Neutrophil (primary cell): ENCODE data around the gene RAET1G.
"Not testable (repeated sequence)": the region's sequence is repeated elsewhere in the genome, so short reads cannot be mapped to it uniquely, and the experiment has no call there.

Source experiments
- H3K27ac ChIP-seq: fragments of 200-600 bp; sonication (generic); 2 replicates; pipeline ENCODE4 v1.5.1; 2016; ENCODE audit warnings: mild to moderate bottlenecking, moderate library complexity
- H3K27me3 ChIP-seq: fragments of 200-600 bp; sonication (generic); 2 replicates; pipeline ENCODE4 v1.6.0; 2016; ENCODE audit warnings: mild to moderate bottlenecking
- H3K36me3 ChIP-seq: fragments of 200-600 bp; sonication (generic); 2 replicates; pipeline ENCODE4 v1.5.1; 2017
- H3K4me1 ChIP-seq, 2 experiments: fragments of 200-600 bp in 1 of 2; sonication (generic) in 1 of 2; 1 replicate in 1 of 2; 2 replicates in 1 of 2; pipeline versions ENCODE4 v1.5.1 to v1.6.1; 2013 to 2016; ENCODE audit warnings: low read depth in 1 of 2, low read length in 1 of 2, mild to moderate bottlenecking in 1 of 2, moderate library complexity in 1 of 2; ENCODE audit not compliant: control insufficient read depth in 1 of 2, insufficient read depth in 1 of 2
- H3K4me3 ChIP-seq, 2 experiments: fragments of 200-600 bp in 1 of 2; sonication (generic) in 1 of 2; 1 replicate in 1 of 2; 2 replicates in 1 of 2; pipeline ENCODE4 v1.5.1; 2013 to 2016; ENCODE audit warnings: low read depth in 1 of 2, low read length in 1 of 2, mild to moderate bottlenecking in 1 of 2, moderate library complexity in 1 of 2
- H3K9me3 ChIP-seq: fragments of 200-600 bp; sonication (generic); 2 replicates; pipeline ENCODE4 v1.5.1; 2016
- CTCF ChIP-seq: fragments of 200-600 bp; sonication (generic); IDR thresholded peaks from 2 replicates; pipeline ENCODE4 v1.5.1; 2016; ENCODE audit warnings: antibody characterized with exemption

Gene RAET1G

GRCh38 chr6:149960488-149960887 is 37.6 kb upstream of the RAET1G start:
- Histone ChIP-seq H3K4me1 (peaks cover 17 to 21% of the 10 kb centered on the region in 2 experiments), H3K4me3 (no peak overlapping the region), H3K27me3 (peaks cover 98% of the 10 kb centered on the region), H3K36me3 (no peaks in the 10 kb centered on the region), H3K27ac (no peak overlapping the region), H3K9me3 (no peaks in the 10 kb centered on the region)
- no peak for TF ChIP-seq CTCF

- H3K27ac ChIP-seq, H3K36me3 ChIP-seq, H3K9me3 ChIP-seq, H3K4me3 ChIP-seq: not testable (repeated sequence)
- peaks cover 98% of the 10 kb centered on the region for H3K27me3 ChIP-seq
- H3K4me1 ChIP-seq: peaks cover 16 to 17% of the 10 kb centered on the region in 2 experiments
Observed at GRCh38 chr6:149959806-149960205, 36.9 kb upstream of the RAET1G start.

GRCh38 chr6:149958124-149958523 is 35.2 kb upstream of the RAET1G start:
- peaks cover 98% of the 10 kb centered on the region for H3K27me3 ChIP-seq
- not testable (repeated sequence) for H3K27ac ChIP-seq, H3K4me3 ChIP-seq, H3K36me3 ChIP-seq, H3K4me1 ChIP-seq, H3K9me3 ChIP-seq

GRCh38 chr6:149955654-149956317 is 32.9 kb upstream of the RAET1G start:
- H3K4me3 ChIP-seq, H3K27ac ChIP-seq, H3K4me1 ChIP-seq, H3K36me3 ChIP-seq, H3K9me3 ChIP-seq: not testable (repeated sequence)
- H3K27me3 ChIP-seq: peaks cover 98% of the 10 kb centered on the region

- not testable (repeated sequence) for H3K27ac ChIP-seq, H3K4me1 ChIP-seq, H3K4me3 ChIP-seq, H3K9me3 ChIP-seq, H3K36me3 ChIP-seq
- peaks cover 98% of the 10 kb centered on the region for H3K27me3 ChIP-seq
Observed at GRCh38 chr6:149954984-149955653, 32.2 kb upstream of the RAET1G start.

- peaks cover 98% of the 10 kb centered on the region for H3K27me3 ChIP-seq
- H3K36me3 ChIP-seq, H3K9me3 ChIP-seq, H3K27ac ChIP-seq, H3K4me1 ChIP-seq, H3K4me3 ChIP-seq: not testable (repeated sequence)
Observed at GRCh38 chr6:149954328-149954983, 31.5 kb upstream of the RAET1G start.

- not testable (repeated sequence) for H3K4me3 ChIP-seq
Observed at GRCh38 chr6:149953934-149954327, 31.0 kb upstream of the RAET1G start.

GRCh38 chr6:149953390-149953789 is 30.5 kb upstream of the RAET1G start:
- H3K36me3 ChIP-seq, H3K9me3 ChIP-seq, H3K4me1 ChIP-seq, H3K4me3 ChIP-seq, H3K27ac ChIP-seq: not testable (repeated sequence)
- H3K27me3 ChIP-seq: peaks cover 100% of the 10 kb centered on the region

More at GRCh38 chr6:149953934-149954327, 31.0 kb upstream of the RAET1G start:
- H3K9me3 ChIP-seq, H3K36me3 ChIP-seq, H3K4me1 ChIP-seq, H3K27ac ChIP-seq: not testable (repeated sequence)
- H3K27me3 ChIP-seq: peaks cover 98% of the 10 kb centered on the region

- Histone ChIP-seq H3K27ac (no peak overlapping the region), H3K4me3 (no peak overlapping the region), H3K9me3 (no peaks in the 10 kb centered on the region), H3K4me1 (no peaks in the 10 kb centered on the region), H3K27me3 (peaks cover 96% of the 10 kb centered on the region), H3K36me3 (no peaks in the 10 kb centered on the region)
- no peak for TF ChIP-seq CTCF
Observed at GRCh38 chr6:149951626-149952025, 28.7 kb upstream of the RAET1G start.
